COR-L47 (cell line): ENCODE measurements around the gene TNFRSF4.
A peak's percentile ranks its signal among the peaks of the same experiment; 100 is the strongest.

Experiments used
- DNase-seq: peaks from one replicate; lab custom pipeline; 2025; lab: John Stamatoyannopoulos, UW

The TNFRSF4 gene

GRCh38 chr1:1232796-1233566 lies 19.0 kb upstream of the TNFRSF4 start:
- no peak for DNase-seq

GRCh38 chr1:1232208-1232795 lies 18.3 kb upstream of the TNFRSF4 start, which contains the start of gene B3GALT6:
B3GALT6 (plus strand) TSS chr1:1232237; CDS start chr1:1232279, 42 bp downstream.
- DNase-seq = peak; percentile 66

GRCh38 chr1:1231400-1232207 lies 17.7 kb upstream of the TNFRSF4 start, which contains the start of gene SDF4:
SDF4 (minus strand) TSS chr1:1232001; CDS start chr1:1228772, 3,229 bp downstream.
- DNase-seq = peak; percentile 96

GRCh38 chr1:1230656-1231399 lies 16.9 kb upstream of the TNFRSF4 start:
- no peak for DNase-seq

GRCh38 chr1:1229770-1230169 lies 15.8 kb upstream of the TNFRSF4 start:
- no peak for DNase-seq

GRCh38 chr1:1228596-1229321 lies 14.8 kb upstream of the TNFRSF4 start:
- no peak for DNase-seq

- DNase-seq = no peak
Measured at GRCh38 chr1:1228187-1228586, 14.2 kb upstream of the TNFRSF4 start.

GRCh38 chr1:1227386-1227785 lies 13.4 kb upstream of the TNFRSF4 start:
- DNase-seq = no peak

- DNase-seq = no peak
Measured at GRCh38 chr1:1226566-1227362, 12.8 kb upstream of the TNFRSF4 start.

- no peak for DNase-seq
Measured at GRCh38 chr1:1225913-1226312, 12.0 kb upstream of the TNFRSF4 start.

GRCh38 chr1:1225238-1225845 lies 11.4 kb upstream of the TNFRSF4 start:
- DNase-seq = no peak

GRCh38 chr1:1223891-1224290 lies 9.9 kb upstream of the TNFRSF4 start:
- DNase-seq = no peak

- no peak for DNase-seq
Measured at GRCh38 chr1:1223321-1223720, 9.4 kb upstream of the TNFRSF4 start.

- DNase-seq = no peak
Measured at GRCh38 chr1:1222575-1223225, 8.7 kb upstream of the TNFRSF4 start.

GRCh38 chr1:1221887-1222574 lies 8.1 kb upstream of the TNFRSF4 start:
- DNase-seq = no peak

- DNase-seq = no peak
Measured at GRCh38 chr1:1220197-1220596, 6.2 kb upstream of the TNFRSF4 start.

- no peak for DNase-seq
Measured at GRCh38 chr1:1219341-1219740, 5.4 kb upstream of the TNFRSF4 start.

- DNase-seq = no peak
Measured at GRCh38 chr1:1218524-1219200, 4.7 kb upstream of the TNFRSF4 start.
